ENCODE measurements around the gene NADSYN1.
"Not testable (repeated sequence)": the region's sequence is repeated elsewhere in the genome, so short reads cannot be mapped to it uniquely, and the experiment has no call there.

The NADSYN1 gene

GRCh38 chr11:71526796-71527575, 74.0 kb downstream of the NADSYN1 start, which contains the start of gene KRTAP5-7:
KRTAP5-7 (plus strand) TSS chr11:71527267; CDS start chr11:71527301, 34 bp downstream.
- not testable (repeated sequence) for DNase-seq (ENCODE audit: low spot score)

GRCh38 chr11:71527576-71528210, 74.7 kb downstream of the NADSYN1 start:
- DNase-seq (ENCODE audit: low spot score): no peak

- peak; percentile 22 for DNase-seq (ENCODE audit: low spot score)
These were observed 77.6 kb downstream of the NADSYN1 start for GRCh38 chr11:71530602-71531001.

GRCh38 chr11:71532036-71532610, 79.1 kb downstream of the NADSYN1 start:
- DNase-seq (ENCODE audit: low spot score): peak; percentile 6

GRCh38 chr11:71534711-71535608, 82.0 kb downstream of the NADSYN1 start:
- not testable (repeated sequence) for DNase-seq (ENCODE audit: low spot score)

GRCh38 chr11:71535825-71536224, 82.8 kb downstream of the NADSYN1 start:
- no peak for DNase-seq (ENCODE audit: low spot score)

GRCh38 chr11:71537537-71537936, 84.5 kb downstream of the NADSYN1 start:
- no peak for DNase-seq (ENCODE audit: low spot score)

- not testable (repeated sequence) for DNase-seq (ENCODE audit: low spot score)
These were observed 85.1 kb downstream of the NADSYN1 start, which contains the start of gene KRTAP5-8 for GRCh38 chr11:71537977-71538665. KRTAP5-8 (plus strand) TSS chr11:71538025; CDS start chr11:71538056, 31 bp downstream.

- DNase-seq (ENCODE audit: low spot score): no peak
These were observed 85.6 kb downstream of the NADSYN1 start for GRCh38 chr11:71538666-71538990.

- DNase-seq (ENCODE audit: low spot score): no peak
These were observed 86.0 kb downstream of the NADSYN1 start for GRCh38 chr11:71539017-71539416.

GRCh38 chr11:71539971-71540370, 87.0 kb downstream of the NADSYN1 start:
- not testable (repeated sequence) for DNase-seq (ENCODE audit: low spot score)

GRCh38 chr11:71540521-71541304, 87.7 kb downstream of the NADSYN1 start:
- not testable (repeated sequence) for DNase-seq (ENCODE audit: low spot score)

- no peak for DNase-seq (ENCODE audit: low spot score)
These were observed 89.4 kb downstream of the NADSYN1 start for GRCh38 chr11:71542382-71542781.

GRCh38 chr11:71542879-71543777, 90.1 kb downstream of the NADSYN1 start:
- DNase-seq (ENCODE audit: low spot score): no peak

GRCh38 chr11:71543866-71544265, 90.9 kb downstream of the NADSYN1 start:
- DNase-seq (ENCODE audit: low spot score): no peak

GRCh38 chr11:71544525-71545214, 91.7 kb downstream of the NADSYN1 start:
- no peak for DNase-seq (ENCODE audit: low spot score)

- no peak for DNase-seq (ENCODE audit: low spot score)
These were observed 92.5 kb downstream of the NADSYN1 start for GRCh38 chr11:71545405-71545966.

GRCh38 chr11:71548120-71548519, 95.1 kb downstream of the NADSYN1 start, which contains the start of gene KRTAP5-9:
KRTAP5-9 (plus strand) TSS chr11:71548420; CDS start chr11:71548658, 238 bp downstream.
- no peak for DNase-seq (ENCODE audit: low spot score)
